Spleen (tissue), 11 donors: Measurements from ENCODE around the gene RANBP17. TPM values are rescaled to one million over a fixed set of nuclear protein-coding genes. Genes with fewer than 3 reads are reported as not detected.
"Not testable (repeated sequence)": the region's sequence is repeated elsewhere in the genome, so short reads cannot be mapped to it uniquely, and the experiment has no call there.

Source experiments
- DNase-seq: peaks from one replicate; pipeline ENCODE4 v3.0.0-alpha.2; 2020
- H3K27ac ChIP-seq, 8 donors: fragments of 200-600 bp; sonication (generic) in 7 of 8; 1 replicate in 4 of 8; 2 replicates in 4 of 8; pipeline versions ENCODE4 v1.5.0 to v1.8.0; 2016 to 2021; ENCODE audit warnings: inconsistent platforms in 4 of 8, mild to moderate bottlenecking in 4 of 8, moderate library complexity in 1 of 8
- H3K27me3 ChIP-seq, 7 donors: fragments of 200-600 bp; sonication (generic) in 6 of 7; replicated peaks in 1 of 7; 1 replicate in 4 of 7; 2 replicates in 3 of 7; pipeline versions ENCODE4 v1.5.0 to v1.8.0; 2016 to 2021; ENCODE audit warnings: inconsistent platforms in 3 of 7, mild to moderate bottlenecking in 1 of 7
- H3K36me3 ChIP-seq, 6 donors: fragments of 200-600 bp; sonication (generic) in 5 of 6; 1 replicate in 4 of 6; 2 replicates in 2 of 6; pipeline versions ENCODE4 v1.5.0 to v1.8.0; 2016 to 2021; ENCODE audit warnings: inconsistent platforms in 2 of 6
- H3K4me1 ChIP-seq, 6 donors: fragments of 200-600 bp; sonication (generic) in 5 of 6; 1 replicate in 3 of 6; 2 replicates in 3 of 6; pipeline versions ENCODE4 v1.5.0 to v1.8.0; 2016 to 2021; ENCODE audit warnings: inconsistent platforms in 3 of 6
- H3K4me3 ChIP-seq, 8 donors: fragments of 200-600 bp; sonication (generic) in 7 of 8; 1 replicate in 4 of 8; 2 replicates in 4 of 8; pipeline versions ENCODE4 v1.5.0 to v1.8.0; 2016 to 2021; ENCODE audit warnings: inconsistent platforms in 4 of 8, mild to moderate bottlenecking in 4 of 8, moderate library complexity in 2 of 8
- H3K9me3 ChIP-seq, 8 donors: fragments of 200-600 bp; sonication (generic) in 7 of 8; 1 replicate in 4 of 8; 2 replicates in 4 of 8; pipeline versions ENCODE4 v1.5.0 to v1.8.0; 2016 to 2021; ENCODE audit warnings: inconsistent platforms in 4 of 8
- POLR2A ChIP-seq, 3 donors: fragments of 450-650 bp; IDR thresholded peaks; one replicate each; pipeline ENCODE4 v1.5.1; 2017; ENCODE audit warnings: antibody characterized with exemption in 3 of 3, mild to moderate bottlenecking in 1 of 3
- POLR2AphosphoS5 ChIP-seq, 3 donors: sonication (generic); formaldehyde crosslinking; IDR thresholded peaks; one replicate each; pipeline ENCODE4 v1.5.1; 2017; ENCODE audit warnings: antibody characterized with exemption in 3 of 3
- WGBS, 5 donors: extraction: QIAGEN DNeasy Blood & Tissue Kit in 3 of 5; methylation state at CpG; one replicate each; pipeline versions ENCODE4 v1.1.5 to v1.1.7; 2013 to 2018; 5-methylcytosine and 5-hydroxymethylcytosine counted together
- intact Hi-C: fragments of 100-400 bp; cut with DNase I; formaldehyde crosslinking; loops from one replicate; pipeline ENCODE4 v1.15.0; 2023; ENCODE audit warnings: low total_unique reads
- polyA plus RNA-seq, 3 donors: library from polyadenylated mRNA; stranded (reverse); fragments of 200-250 nt; gene quantifications; one replicate each; pipeline ENCODE4 v1.2.1, GENCODE V29; 2013
- total RNA-seq, 7 donors: library from RNA; depleted of rRNA in 3 of 7; stranded (reverse); fragments of >200 nt in 3 of 7; fragmentation: NEBNext Ultra II Directional in 4 of 7; extraction: Animal tissue kit (Norgen Biotek cat#: 25700) in 4 of 7; gene quantifications; one replicate each; pipeline versions ENCODE4 v1.1.0 to v1.2.1, GENCODE V29; 2016 to 2021
- TF ChIP-seq, protein P1 (sequence below), 11 experiments: fragments of 200-600 bp in 7 of 11; fragments of 450-650 bp in 4 of 11; sonication (generic) in 4 of 11; IDR thresholded peaks in 8 of 11; conservative IDR thresholded peaks in 3 of 11; 1 replicate in 7 of 11; 2 replicates in 4 of 11; pipeline versions ENCODE4 v1.4.0 to v1.8.0; 2016 to 2021; ENCODE audit warnings: antibody characterized with exemption in 11 of 11, inconsistent platforms in 4 of 11, mild to moderate bottlenecking in 1 of 11
- donor health status: healthy with polysubstance abuse.
- donor health status: DM: no; HTN: no; CAD: no; lungs with moderate emphysema.
- donor health status: DM: no; HTN: no; CAD: no.
- donor health status: Bipolar disorder and iron deficiency.
- donor health status: healthy.
- donor health status: DM: no; HTN: no; CAD: no.
- donor health status: DM: yes; HTN: yes; CAD: no.

Gene RANBP17
- total and polyA plus RNA-seq, 10 donors = 0.56 to 6.6 (median 3.4) TPM

DNA sequence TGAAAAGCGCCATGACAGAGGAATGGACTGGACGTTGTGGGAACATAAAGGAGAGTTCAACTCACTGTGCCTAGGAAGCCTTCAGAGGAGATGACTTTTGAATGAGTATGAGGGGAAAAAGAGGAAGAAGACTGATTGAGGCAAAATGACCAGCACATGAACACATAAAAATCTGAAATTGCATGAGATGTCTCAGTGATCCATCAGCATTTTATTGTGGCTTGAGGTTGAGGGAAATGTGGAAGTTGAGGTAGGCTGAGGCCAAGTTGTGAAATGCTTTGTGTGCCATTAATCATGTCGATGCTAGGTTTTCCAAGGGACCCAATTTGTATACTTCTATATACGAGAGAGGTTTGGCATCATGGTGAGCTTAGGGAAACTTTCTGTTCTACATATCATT is 306.4 kb downstream of the RANBP17 start:
- TF ChIP-seq, protein P1, sequence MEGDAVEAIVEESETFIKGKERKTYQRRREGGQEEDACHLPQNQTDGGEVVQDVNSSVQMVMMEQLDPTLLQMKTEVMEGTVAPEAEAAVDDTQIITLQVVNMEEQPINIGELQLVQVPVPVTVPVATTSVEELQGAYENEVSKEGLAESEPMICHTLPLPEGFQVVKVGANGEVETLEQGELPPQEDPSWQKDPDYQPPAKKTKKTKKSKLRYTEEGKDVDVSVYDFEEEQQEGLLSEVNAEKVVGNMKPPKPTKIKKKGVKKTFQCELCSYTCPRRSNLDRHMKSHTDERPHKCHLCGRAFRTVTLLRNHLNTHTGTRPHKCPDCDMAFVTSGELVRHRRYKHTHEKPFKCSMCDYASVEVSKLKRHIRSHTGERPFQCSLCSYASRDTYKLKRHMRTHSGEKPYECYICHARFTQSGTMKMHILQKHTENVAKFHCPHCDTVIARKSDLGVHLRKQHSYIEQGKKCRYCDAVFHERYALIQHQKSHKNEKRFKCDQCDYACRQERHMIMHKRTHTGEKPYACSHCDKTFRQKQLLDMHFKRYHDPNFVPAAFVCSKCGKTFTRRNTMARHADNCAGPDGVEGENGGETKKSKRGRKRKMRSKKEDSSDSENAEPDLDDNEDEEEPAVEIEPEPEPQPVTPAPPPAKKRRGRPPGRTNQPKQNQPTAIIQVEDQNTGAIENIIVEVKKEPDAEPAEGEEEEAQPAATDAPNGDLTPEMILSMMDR (IDR thresholded peaks at IDR 0.05 in 8 of 11, conservative IDR thresholded peaks at IDR 0.05 in 3 of 11) = no peak
- TF ChIP-seq POLR2A (IDR thresholded peaks at IDR 0.05) (no peak), POLR2AphosphoS5 (IDR thresholded peaks at IDR 0.05) (no peak)
- Histone ChIP-seq H3K27ac (no peak overlapping the region), H3K27me3 (no peaks in the 10 kb centered on the region), H3K36me3 (no peaks in the 10 kb centered on the region), H3K4me1 (no peaks in the 10 kb centered on the region), H3K4me3 (no peak overlapping the region), H3K9me3 (no peaks in the 10 kb centered on the region)
- no peak for DNase-seq
- intact Hi-C loops = no loop called here
- WGBS, 5 donors = 56 to 73% (median 58%) methylated on average over 4 of the region's 4 CpGs

DNA sequence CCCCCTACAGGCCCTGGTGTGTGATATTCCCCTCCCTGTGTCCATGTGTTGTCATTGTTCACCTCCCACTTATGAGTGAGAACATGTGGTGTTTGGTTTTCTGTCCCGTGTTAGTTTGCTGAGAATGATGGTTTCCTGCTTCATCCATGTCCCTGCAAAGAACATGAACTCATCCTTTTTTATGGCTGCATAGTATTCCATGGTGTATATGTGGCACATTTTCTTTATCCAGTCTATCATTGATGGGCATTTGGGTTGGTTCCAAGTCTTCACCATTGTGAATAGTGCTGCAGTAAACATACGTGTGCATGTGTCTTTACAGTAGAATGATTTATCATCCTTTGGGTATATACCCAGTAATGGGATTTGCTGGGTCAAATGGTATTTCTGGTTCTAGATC is 313.1 kb downstream of the RANBP17 start:
- H3K9me3 ChIP-seq, H3K4me3 ChIP-seq, intact Hi-C loops, H3K36me3 ChIP-seq, DNase-seq, H3K27me3 ChIP-seq, H3K27ac ChIP-seq, H3K4me1 ChIP-seq: not testable (repeated sequence)
- WGBS, 5 donors = 95 to 100% (median 95%) methylated on average over 2 of the region's 2 CpGs

DNA sequence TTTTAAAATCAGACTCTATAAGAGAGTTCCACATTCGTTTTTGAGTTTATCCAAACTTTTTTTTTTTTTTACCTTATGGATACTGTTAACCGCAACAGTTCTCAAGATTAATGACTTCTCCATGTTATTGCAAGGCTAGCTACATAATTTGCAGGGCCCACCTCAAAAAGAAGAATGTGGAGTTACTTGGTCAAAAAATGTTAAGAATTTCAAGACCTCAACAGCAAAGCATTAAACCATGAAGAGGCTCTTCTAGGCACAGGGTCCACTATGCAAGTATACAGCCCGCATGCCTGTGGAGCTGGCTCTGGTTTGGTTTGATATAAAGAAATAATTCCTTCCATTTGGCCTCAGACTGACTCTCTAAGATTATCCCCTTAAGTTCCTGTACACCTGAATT is 313.9 kb downstream of the RANBP17 start:
- TF ChIP-seq POLR2AphosphoS5 (IDR thresholded peaks at IDR 0.05) = no peak
- TF ChIP-seq, protein P1 (IDR thresholded peaks at IDR 0.05 in 8 of 11, conservative IDR thresholded peaks at IDR 0.05 in 3 of 11) = no peak
- TF ChIP-seq POLR2A (IDR thresholded peaks at IDR 0.05) = no peak
- H3K27me3 ChIP-seq = no peaks in the 10 kb centered on the region
- no peaks in the 10 kb centered on the region for H3K36me3 ChIP-seq
- WGBS, 5 donors = 85 to 95% (median 88%) methylated on average over 3 of the region's 3 CpGs
- no peaks in the 10 kb centered on the region for H3K4me1 ChIP-seq
- no peak overlapping the region for H3K4me3 ChIP-seq
- intact Hi-C loops = no loop called here
- no peak overlapping the region for H3K27ac ChIP-seq
- no peak for DNase-seq
- H3K9me3 ChIP-seq = peaks cover 0 to 7% (median 0%) of the 10 kb centered on the region in 8 donors

DNA sequence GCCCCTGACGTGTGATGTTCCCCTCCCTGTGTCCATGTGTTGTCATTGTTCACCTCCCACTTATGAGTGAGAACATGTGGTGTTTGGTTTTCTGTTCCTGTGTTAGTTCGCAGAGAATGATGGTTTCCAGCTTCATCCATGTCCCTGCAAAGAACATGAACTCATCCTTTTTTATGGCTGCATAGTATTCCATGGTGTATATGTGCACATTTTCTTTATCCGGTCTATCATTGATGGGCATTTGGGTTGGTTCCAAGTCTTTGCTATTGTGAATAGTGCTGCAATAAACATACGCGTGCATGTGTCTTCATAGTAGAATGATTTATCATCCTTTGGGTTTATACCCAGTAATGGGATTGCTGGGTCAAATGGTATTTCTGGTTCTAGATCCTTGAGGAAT is 316.4 kb downstream of the RANBP17 start:
- H3K9me3 ChIP-seq, DNase-seq, H3K27ac ChIP-seq, intact Hi-C loops, H3K27me3 ChIP-seq, H3K36me3 ChIP-seq, H3K4me1 ChIP-seq, H3K4me3 ChIP-seq: not testable (repeated sequence)
- WGBS, 5 donors = 88 to 96% (median 93%) methylated on average over 5 of the region's 5 CpGs

DNA sequence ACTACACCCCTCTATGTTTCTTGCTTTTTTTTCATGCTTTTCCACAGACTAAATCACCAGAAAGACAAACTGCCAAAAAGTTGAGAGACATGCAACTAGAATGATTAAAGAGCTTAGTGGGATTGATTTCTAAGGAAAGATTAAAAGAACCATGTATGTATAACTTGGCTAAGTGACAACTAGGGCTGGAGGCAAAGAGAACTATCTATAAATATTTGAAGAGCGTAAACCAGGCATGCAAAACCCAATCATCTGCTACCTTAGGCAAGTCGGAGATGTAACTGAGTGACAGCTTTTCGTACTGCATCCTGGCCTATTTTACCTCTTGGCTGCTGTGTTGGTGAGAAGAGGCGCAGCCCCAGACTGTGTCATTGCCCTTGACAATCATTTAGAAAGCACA is 326.2 kb downstream of the RANBP17 start:
- 75 to 96% (median 93%) methylated on average over 4 of the region's 4 CpGs for WGBS, 5 donors
- H3K27ac ChIP-seq = no peak overlapping the region
- no peak for DNase-seq
- H3K27me3 ChIP-seq = no peaks in the 10 kb centered on the region
- H3K4me3 ChIP-seq = no peak overlapping the region
- H3K4me1 ChIP-seq = no peaks in the 10 kb centered on the region
- intact Hi-C loops = no loop called here
- H3K9me3 ChIP-seq = no peaks in the 10 kb centered on the region
- no peaks in the 10 kb centered on the region for H3K36me3 ChIP-seq
- TF ChIP-seq POLR2A (IDR thresholded peaks at IDR 0.05) (no peak), POLR2AphosphoS5 (IDR thresholded peaks at IDR 0.05) (no peak)
- TF ChIP-seq, protein P1 (IDR thresholded peaks at IDR 0.05 in 8 of 11, conservative IDR thresholded peaks at IDR 0.05 in 3 of 11) = no peak
